ENCODE results near the gene RBMX. TPM values are rescaled to one million over a fixed set of nuclear protein-coding genes. Genes with fewer than 3 reads are reported as not detected.

The RBMX gene
- total and polyA plus RNA-seq, 2 of the 4 experiments (the other 2 are of a cell fraction) = 151 to 337 TPM

DNA sequence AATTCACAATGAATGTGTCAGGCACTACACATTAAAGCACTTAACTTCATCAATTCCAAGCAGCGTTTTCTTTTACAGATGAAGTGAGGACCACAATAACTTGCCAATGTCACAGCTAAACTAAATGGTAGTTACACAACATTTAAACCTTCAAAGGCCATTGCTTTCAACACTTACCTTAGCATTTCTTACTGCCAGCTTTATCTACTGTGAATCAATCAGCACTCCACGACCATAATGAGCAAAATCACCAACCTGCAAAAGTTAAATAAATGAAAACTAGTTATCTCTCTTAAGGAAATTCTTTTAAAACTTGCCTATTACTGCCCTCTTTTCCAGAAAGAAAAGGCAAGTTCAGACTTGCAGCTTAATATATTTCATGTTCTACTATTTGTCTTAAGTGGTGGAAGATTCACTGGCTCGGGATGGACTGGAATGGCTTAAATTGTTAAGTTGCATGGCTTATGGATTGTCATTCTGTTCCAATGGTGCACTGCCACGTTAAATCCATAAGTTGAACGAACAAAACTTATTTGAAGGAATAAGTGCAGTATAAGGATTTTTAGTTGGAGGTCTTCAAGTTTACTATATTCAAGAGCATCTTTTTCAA lies 8.3 kb downstream of the RBMX start:
- POLR2A ChIA-PET (ENCODE audit: unreplicated experiment) = no interaction called here
- Histone ChIP-seq H4K91ac (ENCODE audit: insufficient read depth, low read depth, low read length) (no peak overlapping the region), H2BK15ac (ENCODE audit: low read depth, low read length) (no peak overlapping the region), H3K79me1 (ENCODE audit: low read depth in 1 of 2, low read length in 2 of 2) (peaks cover 3 to 13% of the 10 kb centered on the region in 2 experiments; a peak in 3 of 4 replicates), H4K5ac (ENCODE audit: low read depth, low read length) (no peak overlapping the region), H4K8ac (ENCODE audit: low read depth in 2 of 2, low read length in 2 of 2) (no peak overlapping the region), H3K9me1 (ENCODE audit: insufficient read depth, low read length) (no peaks in the 10 kb centered on the region), H3K27ac (ENCODE audit: insufficient read depth, low read length) (no peak overlapping the region), H3K14ac (replicated peaks; ENCODE audit: low read depth, low read length) (no peak overlapping the region), H3K56ac (ENCODE audit: extremely low read depth, insufficient read depth, low read length) (no peak overlapping the region), H3K27me3 (ENCODE audit: control insufficient read depth, insufficient read depth, low read length) (no peaks in the 10 kb centered on the region), H3K4me2 (ENCODE audit: low read depth, low read length) (no peak overlapping the region), H2BK120ac (ENCODE audit: low read depth, low read length) (no peak overlapping the region), H3K9ac (ENCODE audit: low read depth, low read length) (no peak overlapping the region), H2BK20ac (ENCODE audit: low read depth, low read length) (no peak overlapping the region), H3K4ac (ENCODE audit: low read depth, low read length) (no peak overlapping the region), H2AK9ac (replicated peaks; ENCODE audit: low read depth, low read length, poor library complexity) (no peak overlapping the region), H3K4me3 (ENCODE audit: insufficient read depth, low read depth, low read length) (no peak overlapping the region), H4K20me1 (ENCODE audit: insufficient read depth, low read length) (peaks cover 22% of the 10 kb centered on the region), H2BK5ac (ENCODE audit: low read depth, low read length, poor library complexity, severe bottlenecking) (no peak overlapping the region), H3K4me1 (ENCODE audit: control insufficient read depth, insufficient read depth, low read length) (no peaks in the 10 kb centered on the region), H2AK5ac (ENCODE audit: low read depth, low read length) (no peak overlapping the region), H3K9me3 (ENCODE audit: control insufficient read depth, insufficient read depth, low read length) (no peaks in the 10 kb centered on the region), H3K36me3 (ENCODE audit: control insufficient read depth, insufficient read depth, low read length) (peaks cover 40% of the 10 kb centered on the region), H3K23ac (ENCODE audit: low read depth, low read length) (no peak overlapping the region), H3K18ac (ENCODE audit: low read depth, low read length) (no peak overlapping the region), H2AFZ (replicated peaks; ENCODE audit: low read length, poor library complexity) (no peak overlapping the region)
- TF ChIP-seq RCOR1 (IDR thresholded peaks at IDR 0.05; ENCODE audit: insufficient replicate concordance, low read length) = no peak
- TF ChIP-seq, protein P1, sequence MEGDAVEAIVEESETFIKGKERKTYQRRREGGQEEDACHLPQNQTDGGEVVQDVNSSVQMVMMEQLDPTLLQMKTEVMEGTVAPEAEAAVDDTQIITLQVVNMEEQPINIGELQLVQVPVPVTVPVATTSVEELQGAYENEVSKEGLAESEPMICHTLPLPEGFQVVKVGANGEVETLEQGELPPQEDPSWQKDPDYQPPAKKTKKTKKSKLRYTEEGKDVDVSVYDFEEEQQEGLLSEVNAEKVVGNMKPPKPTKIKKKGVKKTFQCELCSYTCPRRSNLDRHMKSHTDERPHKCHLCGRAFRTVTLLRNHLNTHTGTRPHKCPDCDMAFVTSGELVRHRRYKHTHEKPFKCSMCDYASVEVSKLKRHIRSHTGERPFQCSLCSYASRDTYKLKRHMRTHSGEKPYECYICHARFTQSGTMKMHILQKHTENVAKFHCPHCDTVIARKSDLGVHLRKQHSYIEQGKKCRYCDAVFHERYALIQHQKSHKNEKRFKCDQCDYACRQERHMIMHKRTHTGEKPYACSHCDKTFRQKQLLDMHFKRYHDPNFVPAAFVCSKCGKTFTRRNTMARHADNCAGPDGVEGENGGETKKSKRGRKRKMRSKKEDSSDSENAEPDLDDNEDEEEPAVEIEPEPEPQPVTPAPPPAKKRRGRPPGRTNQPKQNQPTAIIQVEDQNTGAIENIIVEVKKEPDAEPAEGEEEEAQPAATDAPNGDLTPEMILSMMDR (conservative IDR thresholded peaks at IDR 0.05; ENCODE audit: low read depth, low read length) = no peak
- no peak for TF ChIP-seq CHD1 (IDR thresholded peaks at IDR 0.05; ENCODE audit: low read depth, low read length)
- TF ChIP-seq BHLHE40 (IDR thresholded peaks at IDR 0.05; ENCODE audit: low read depth, low read length) = no peak
- TF ChIP-seq NFE2L2 (IDR thresholded peaks at IDR 0.05; ENCODE audit: low read depth, low read length) = no peak
- TF ChIP-seq, protein P2, sequence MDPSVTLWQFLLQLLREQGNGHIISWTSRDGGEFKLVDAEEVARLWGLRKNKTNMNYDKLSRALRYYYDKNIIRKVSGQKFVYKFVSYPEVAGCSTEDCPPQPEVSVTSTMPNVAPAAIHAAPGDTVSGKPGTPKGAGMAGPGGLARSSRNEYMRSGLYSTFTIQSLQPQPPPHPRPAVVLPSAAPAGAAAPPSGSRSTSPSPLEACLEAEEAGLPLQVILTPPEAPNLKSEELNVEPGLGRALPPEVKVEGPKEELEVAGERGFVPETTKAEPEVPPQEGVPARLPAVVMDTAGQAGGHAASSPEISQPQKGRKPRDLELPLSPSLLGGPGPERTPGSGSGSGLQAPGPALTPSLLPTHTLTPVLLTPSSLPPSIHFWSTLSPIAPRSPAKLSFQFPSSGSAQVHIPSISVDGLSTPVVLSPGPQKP (IDR thresholded peaks at IDR 0.05; ENCODE audit: borderline replicate concordance, low read depth, low read length) = no peak
- no peak for TF ChIP-seq CEBPB (IDR thresholded peaks at IDR 0.05; ENCODE audit: low read depth, low read length)
- TF ChIP-seq RFX5 (IDR thresholded peaks at IDR 0.05; ENCODE audit: low read depth, low read length) = no peak
- no peak for TF ChIP-seq MAZ (IDR thresholded peaks at IDR 0.05; ENCODE audit: borderline replicate concordance, low read depth, low read length)
- TF ChIP-seq RAD21 (IDR thresholded peaks at IDR 0.05; ENCODE audit: low read length) = no peak
- no peak for TF ChIP-seq MAFK (IDR thresholded peaks at IDR 0.05; ENCODE audit: low read depth, low read length)
- no peak for TF ChIP-seq SMC3 (IDR thresholded peaks at IDR 0.05; ENCODE audit: low read depth, low read length)
- no peak for TF ChIP-seq FOS (IDR thresholded peaks at IDR 0.05; ENCODE audit: low read depth, low read length)
- TF ChIP-seq MXI1 (IDR thresholded peaks at IDR 0.05; ENCODE audit: borderline replicate concordance, low read depth, low read length) = no peak
- TF ChIP-seq, protein P3, sequence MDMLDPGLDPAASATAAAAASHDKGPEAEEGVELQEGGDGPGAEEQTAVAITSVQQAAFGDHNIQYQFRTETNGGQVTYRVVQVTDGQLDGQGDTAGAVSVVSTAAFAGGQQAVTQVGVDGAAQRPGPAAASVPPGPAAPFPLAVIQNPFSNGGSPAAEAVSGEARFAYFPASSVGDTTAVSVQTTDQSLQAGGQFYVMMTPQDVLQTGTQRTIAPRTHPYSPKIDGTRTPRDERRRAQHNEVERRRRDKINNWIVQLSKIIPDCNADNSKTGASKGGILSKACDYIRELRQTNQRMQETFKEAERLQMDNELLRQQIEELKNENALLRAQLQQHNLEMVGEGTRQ (IDR thresholded peaks at IDR 0.05; ENCODE audit: low read depth, low read length) = no peak
- no peak for TF ChIP-seq POLR2A (IDR thresholded peaks at IDR 0.05; ENCODE audit: low read depth, low read length)
- no peak for DNase-seq
- no TSS peak for BruUV-seq (replicated peaks)
- no peak for ATAC-seq (ENCODE audit: low read depth)
- in situ Hi-C loops (cut with MboI; ENCODE audit: low sequenced_read_pairs) = no loop called here
- intact Hi-C loops (cut with micrococcal nuclease) = no loop called here
- CTCF ChIA-PET = no interaction called here
- dilution Hi-C loops (cut with HindIII; ENCODE audit: low sequenced_read_pairs, unreplicated experiment) = no loop called here
- WGBS, 2 experiments (ENCODE audit: extremely low coverage in 2 of 2, insufficient read length in 1 of 2) = 50% methylated on average over 1 of the region's 5 CpGs; no CpG with 5 or more reads in 1 of the 2 experiments
